GM23338 (cell line): ENCODE measurements around the gene P3R3URF.

ENCODE experiments used
- POLR2AphosphoS5 ChIP-seq: IDR thresholded peaks from 2 replicates; pipeline ENCODE4 v1.6.1; 2016; ENCODE audit warnings: antibody characterized with exemption, low read depth
- TF ChIP-seq, protein P1 (sequence below), 2 experiments: fragments of 200-600 bp in 1 of 2; sonication (generic) in 1 of 2; conservative IDR thresholded peaks; 2 replicates each; pipeline versions ENCODE4 v1.5.1 to v1.6.1; 2016 to 2017; ENCODE audit warnings: antibody characterized with exemption in 2 of 2, low read depth in 2 of 2, mild to moderate bottlenecking in 2 of 2, moderate library complexity in 1 of 2
- TF ChIP-seq, protein P2 (sequence below): IDR thresholded peaks from one replicate; pipeline ENCODE4 v1.6.1; 2018; ENCODE audit warnings: antibody characterized with exemption; ENCODE audit not compliant: unreplicated experiment

DNA sequence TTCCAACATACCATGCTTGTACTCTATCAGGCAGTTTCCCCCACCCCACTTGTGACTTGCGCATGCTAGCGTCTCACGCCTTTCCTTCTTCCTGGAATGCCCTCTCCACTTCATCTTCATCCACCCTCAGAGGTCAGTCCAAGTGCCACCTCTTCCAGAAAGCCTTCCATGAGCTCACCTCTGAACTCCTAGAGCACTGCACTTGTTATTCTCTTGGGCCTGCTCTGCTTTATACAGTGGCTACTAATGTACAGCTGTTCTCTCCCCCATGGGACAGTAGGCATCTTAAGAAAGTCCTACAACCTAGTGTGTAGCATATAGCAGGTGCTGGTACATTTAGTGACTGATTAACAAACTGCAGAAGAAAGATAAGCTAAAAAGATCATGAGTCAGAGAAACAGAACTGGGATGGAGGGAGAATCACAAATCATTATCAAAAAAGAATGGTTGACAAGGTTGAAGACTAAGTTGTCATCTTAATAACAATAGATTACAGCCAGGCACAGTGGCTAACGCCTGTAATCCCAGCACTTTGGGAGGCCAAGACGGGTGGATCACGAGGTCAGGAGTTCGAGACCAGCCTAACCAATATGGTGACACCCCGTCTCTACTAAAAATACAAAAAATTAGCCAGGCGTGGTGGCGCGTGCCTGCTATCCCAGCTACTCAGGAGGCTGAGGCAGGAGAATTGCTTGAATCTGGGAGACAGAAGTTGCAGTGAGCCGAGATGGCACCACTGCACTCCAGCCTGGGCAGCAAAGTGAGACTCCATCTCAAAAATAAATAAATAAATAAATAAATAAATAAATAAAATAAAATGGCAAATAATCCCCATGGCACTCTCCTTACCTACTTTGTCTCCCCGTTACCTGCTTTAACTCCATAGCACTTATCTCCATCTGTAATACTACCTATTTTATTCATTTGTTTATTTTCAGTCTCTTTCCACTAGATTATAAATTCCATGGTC lies 17.7 kb downstream of the P3R3URF start:
- TF ChIP-seq, protein P1, sequence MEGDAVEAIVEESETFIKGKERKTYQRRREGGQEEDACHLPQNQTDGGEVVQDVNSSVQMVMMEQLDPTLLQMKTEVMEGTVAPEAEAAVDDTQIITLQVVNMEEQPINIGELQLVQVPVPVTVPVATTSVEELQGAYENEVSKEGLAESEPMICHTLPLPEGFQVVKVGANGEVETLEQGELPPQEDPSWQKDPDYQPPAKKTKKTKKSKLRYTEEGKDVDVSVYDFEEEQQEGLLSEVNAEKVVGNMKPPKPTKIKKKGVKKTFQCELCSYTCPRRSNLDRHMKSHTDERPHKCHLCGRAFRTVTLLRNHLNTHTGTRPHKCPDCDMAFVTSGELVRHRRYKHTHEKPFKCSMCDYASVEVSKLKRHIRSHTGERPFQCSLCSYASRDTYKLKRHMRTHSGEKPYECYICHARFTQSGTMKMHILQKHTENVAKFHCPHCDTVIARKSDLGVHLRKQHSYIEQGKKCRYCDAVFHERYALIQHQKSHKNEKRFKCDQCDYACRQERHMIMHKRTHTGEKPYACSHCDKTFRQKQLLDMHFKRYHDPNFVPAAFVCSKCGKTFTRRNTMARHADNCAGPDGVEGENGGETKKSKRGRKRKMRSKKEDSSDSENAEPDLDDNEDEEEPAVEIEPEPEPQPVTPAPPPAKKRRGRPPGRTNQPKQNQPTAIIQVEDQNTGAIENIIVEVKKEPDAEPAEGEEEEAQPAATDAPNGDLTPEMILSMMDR (conservative IDR thresholded peaks at IDR 0.05; ENCODE audit: low read depth in 2 of 2) = no peak
- TF ChIP-seq POLR2AphosphoS5 = no peak
- TF ChIP-seq, protein P2, sequence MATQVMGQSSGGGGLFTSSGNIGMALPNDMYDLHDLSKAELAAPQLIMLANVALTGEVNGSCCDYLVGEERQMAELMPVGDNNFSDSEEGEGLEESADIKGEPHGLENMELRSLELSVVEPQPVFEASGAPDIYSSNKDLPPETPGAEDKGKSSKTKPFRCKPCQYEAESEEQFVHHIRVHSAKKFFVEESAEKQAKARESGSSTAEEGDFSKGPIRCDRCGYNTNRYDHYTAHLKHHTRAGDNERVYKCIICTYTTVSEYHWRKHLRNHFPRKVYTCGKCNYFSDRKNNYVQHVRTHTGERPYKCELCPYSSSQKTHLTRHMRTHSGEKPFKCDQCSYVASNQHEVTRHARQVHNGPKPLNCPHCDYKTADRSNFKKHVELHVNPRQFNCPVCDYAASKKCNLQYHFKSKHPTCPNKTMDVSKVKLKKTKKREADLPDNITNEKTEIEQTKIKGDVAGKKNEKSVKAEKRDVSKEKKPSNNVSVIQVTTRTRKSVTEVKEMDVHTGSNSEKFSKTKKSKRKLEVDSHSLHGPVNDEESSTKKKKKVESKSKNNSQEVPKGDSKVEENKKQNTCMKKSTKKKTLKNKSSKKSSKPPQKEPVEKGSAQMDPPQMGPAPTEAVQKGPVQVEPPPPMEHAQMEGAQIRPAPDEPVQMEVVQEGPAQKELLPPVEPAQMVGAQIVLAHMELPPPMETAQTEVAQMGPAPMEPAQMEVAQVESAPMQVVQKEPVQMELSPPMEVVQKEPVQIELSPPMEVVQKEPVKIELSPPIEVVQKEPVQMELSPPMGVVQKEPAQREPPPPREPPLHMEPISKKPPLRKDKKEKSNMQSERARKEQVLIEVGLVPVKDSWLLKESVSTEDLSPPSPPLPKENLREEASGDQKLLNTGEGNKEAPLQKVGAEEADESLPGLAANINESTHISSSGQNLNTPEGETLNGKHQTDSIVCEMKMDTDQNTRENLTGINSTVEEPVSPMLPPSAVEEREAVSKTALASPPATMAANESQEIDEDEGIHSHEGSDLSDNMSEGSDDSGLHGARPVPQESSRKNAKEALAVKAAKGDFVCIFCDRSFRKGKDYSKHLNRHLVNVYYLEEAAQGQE = no peak
